Measurements from ENCODE around the gene DLEC1. TPM values are rescaled to one million over a fixed set of nuclear protein-coding genes. Genes with fewer than 3 reads are reported as not detected.

The DLEC1 gene
- polyA plus RNA-seq, 1 experiment, result 0.06 TPM

DNA sequence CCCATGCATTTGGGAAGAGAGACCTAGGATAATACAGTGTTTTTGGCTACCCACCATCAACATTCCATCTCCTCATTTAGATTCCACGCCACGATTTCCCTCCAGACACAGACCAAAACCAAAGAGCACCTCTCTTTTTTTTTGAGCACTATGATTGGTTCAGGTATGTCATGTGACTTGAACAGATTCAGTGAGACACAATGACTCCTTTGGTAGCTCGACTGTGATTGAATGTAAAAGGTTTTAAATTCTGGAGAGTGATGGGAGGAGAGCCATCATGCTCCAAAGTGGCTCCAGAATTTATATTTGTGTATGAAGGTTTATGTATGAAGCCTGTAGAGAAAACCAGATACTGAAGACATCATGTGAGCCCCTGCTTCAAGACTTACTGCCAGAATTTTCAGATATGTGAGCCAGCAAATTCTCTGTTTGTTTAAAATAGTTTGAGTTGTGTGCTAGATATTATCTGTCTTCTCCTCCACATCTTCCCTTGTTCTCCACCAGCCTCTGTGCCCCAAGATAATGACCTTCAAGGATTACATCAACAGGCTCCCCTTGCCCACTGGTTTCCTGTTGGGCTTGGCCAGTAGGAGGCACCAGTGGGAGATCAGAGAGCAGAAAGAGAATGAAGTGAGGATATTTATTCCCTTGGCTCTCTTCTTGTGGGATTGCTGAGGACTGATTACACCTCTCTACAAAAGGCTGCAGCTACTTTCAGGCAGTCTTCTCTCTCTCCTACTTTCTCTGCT is 111.9 kb downstream of the DLEC1 start:
- POLR2A ChIA-PET, result no interaction called here

DNA sequence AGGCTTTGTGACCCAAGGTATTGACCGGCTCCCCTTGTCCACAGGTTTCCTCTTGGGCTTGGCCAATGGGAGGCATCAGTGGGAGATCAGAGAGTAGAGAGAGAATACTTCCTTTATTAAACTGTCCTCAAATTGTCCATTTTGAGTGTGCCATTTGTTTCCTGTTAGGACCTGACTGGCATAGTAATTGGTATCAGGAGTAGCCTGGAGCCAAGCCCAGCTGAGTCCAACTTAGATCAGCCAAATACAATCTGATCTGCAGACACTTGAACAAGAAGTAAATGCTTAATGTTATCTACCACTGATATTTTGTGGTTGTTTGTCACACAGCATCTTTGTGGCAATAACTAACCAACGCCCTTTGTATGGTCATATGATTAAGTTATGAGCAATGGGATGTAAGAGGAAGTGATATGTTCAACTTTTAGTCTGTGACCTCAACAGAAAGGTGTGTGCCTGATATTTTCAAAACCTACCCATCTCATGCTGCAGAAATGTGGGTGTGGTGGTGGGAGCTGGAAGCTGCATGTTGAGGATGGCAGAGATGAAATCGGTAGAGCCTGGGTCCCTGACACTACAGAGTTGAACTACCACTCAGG is 112.8 kb downstream of the DLEC1 start:
- ChIA-PET CTCF (no interaction called here), POLR2A (no interaction called here)
- TF ChIP-seq, protein P1, sequence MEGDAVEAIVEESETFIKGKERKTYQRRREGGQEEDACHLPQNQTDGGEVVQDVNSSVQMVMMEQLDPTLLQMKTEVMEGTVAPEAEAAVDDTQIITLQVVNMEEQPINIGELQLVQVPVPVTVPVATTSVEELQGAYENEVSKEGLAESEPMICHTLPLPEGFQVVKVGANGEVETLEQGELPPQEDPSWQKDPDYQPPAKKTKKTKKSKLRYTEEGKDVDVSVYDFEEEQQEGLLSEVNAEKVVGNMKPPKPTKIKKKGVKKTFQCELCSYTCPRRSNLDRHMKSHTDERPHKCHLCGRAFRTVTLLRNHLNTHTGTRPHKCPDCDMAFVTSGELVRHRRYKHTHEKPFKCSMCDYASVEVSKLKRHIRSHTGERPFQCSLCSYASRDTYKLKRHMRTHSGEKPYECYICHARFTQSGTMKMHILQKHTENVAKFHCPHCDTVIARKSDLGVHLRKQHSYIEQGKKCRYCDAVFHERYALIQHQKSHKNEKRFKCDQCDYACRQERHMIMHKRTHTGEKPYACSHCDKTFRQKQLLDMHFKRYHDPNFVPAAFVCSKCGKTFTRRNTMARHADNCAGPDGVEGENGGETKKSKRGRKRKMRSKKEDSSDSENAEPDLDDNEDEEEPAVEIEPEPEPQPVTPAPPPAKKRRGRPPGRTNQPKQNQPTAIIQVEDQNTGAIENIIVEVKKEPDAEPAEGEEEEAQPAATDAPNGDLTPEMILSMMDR (IDR thresholded peaks at IDR 0.05; ENCODE audit: insufficient read depth, low read depth, low read length), result no peak
- Histone ChIP-seq H3K36me3 (ENCODE audit: control insufficient read depth, insufficient read depth, low read length) (no peaks in the 10 kb centered on the region), H3K4me3 (ENCODE audit: low read depth, low read length) (no peak overlapping the region), H3K27me3 (ENCODE audit: control insufficient read depth, insufficient read depth, low read length) (no peaks in the 10 kb centered on the region)
- DNase-seq (ENCODE audit: low read depth), result no peak

More for the DNA sequence above, 111.9 kb downstream of the DLEC1 start:
- CTCF ChIA-PET, result no interaction called here
- H3K36me3 ChIP-seq (ENCODE audit: control insufficient read depth, insufficient read depth, low read length), result no peaks in the 10 kb centered on the region
- TF ChIP-seq, protein P1 (IDR thresholded peaks at IDR 0.05; ENCODE audit: insufficient read depth, low read depth, low read length), result no peak
- DNase-seq (ENCODE audit: low read depth), result no peak
- peaks cover 2% of the 10 kb centered on the region; the same call in 1 of the 2 replicates for H3K27me3 ChIP-seq (ENCODE audit: control insufficient read depth, insufficient read depth, low read length)
- H3K4me3 ChIP-seq (ENCODE audit: low read depth, low read length), result no peak overlapping the region

- CTCF ChIA-PET, result interaction anchor here (1.7 kb wide), 1 partner anchor 13 kb away, joined by 3 read pairs; no protein-coding TSS in a partner anchor
- POLR2A ChIA-PET, result no interaction called here
- no peaks in the 10 kb centered on the region for H3K27me3 ChIP-seq (ENCODE audit: control insufficient read depth, insufficient read depth, low read length)
- no peak for DNase-seq (ENCODE audit: low read depth)
- H3K4me3 ChIP-seq (ENCODE audit: low read depth, low read length), result no peak overlapping the region
- no peaks in the 10 kb centered on the region for H3K36me3 ChIP-seq (ENCODE audit: control insufficient read depth, insufficient read depth, low read length)
- TF ChIP-seq, protein P1 (IDR thresholded peaks at IDR 0.05; ENCODE audit: insufficient read depth, low read depth, low read length), result no peak
Measured at GRCh38 chr3:38152609-38153008, 113.6 kb downstream of the DLEC1 start.

GRCh38 chr3:38153221-38153620 is 114.2 kb downstream of the DLEC1 start:
- DNase-seq (ENCODE audit: low read depth), result no peak
- no peak overlapping the region for H3K4me3 ChIP-seq (ENCODE audit: low read depth, low read length)
- TF ChIP-seq, protein P1 (IDR thresholded peaks at IDR 0.05; ENCODE audit: insufficient read depth, low read depth, low read length), result no peak
- POLR2A ChIA-PET, result no interaction called here
- CTCF ChIA-PET, result interaction anchor here (0.9 to 1.7 kb wide), 2 partner anchors 13 to 102 kb away, joined by 3 read pairs; no protein-coding TSS in a partner anchor
- H3K27me3 ChIP-seq (ENCODE audit: control insufficient read depth, insufficient read depth, low read length), result no peaks in the 10 kb centered on the region
- H3K36me3 ChIP-seq (ENCODE audit: control insufficient read depth, insufficient read depth, low read length), result no peaks in the 10 kb centered on the region

- Histone ChIP-seq H3K4me3 (ENCODE audit: low read depth, low read length) (no peak overlapping the region), H3K27me3 (ENCODE audit: control insufficient read depth, insufficient read depth, low read length) (no peaks in the 10 kb centered on the region), H3K36me3 (ENCODE audit: control insufficient read depth, insufficient read depth, low read length) (no peaks in the 10 kb centered on the region)
- POLR2A ChIA-PET, result interaction anchor here (0.6 kb wide), 1 partner anchor 12 kb away, joined by 3 read pairs; no protein-coding TSS in a partner anchor
- peak; percentile 46 for DNase-seq (ENCODE audit: low read depth)
- TF ChIP-seq, protein P1 (IDR thresholded peaks at IDR 0.05; ENCODE audit: insufficient read depth, low read depth, low read length), result no peak
- CTCF ChIA-PET, result interaction anchor here (0.8 to 1.7 kb wide), 4 partner anchors 9 to 325 kb away, joined by 3 to 6 read pairs (median 3); no protein-coding TSS in a partner anchor
Measured at GRCh38 chr3:38154033-38154494, 115.1 kb downstream of the DLEC1 start.

Data from BJ (cell line).